CD4-positive, alpha-beta T cell (primary cell): ENCODE measurements around the gene PTPRN2. TPM values are rescaled to one million over a fixed set of nuclear protein-coding genes. Genes with fewer than 3 reads are reported as not detected.
"Not testable (repeated sequence)": the region's sequence is repeated elsewhere in the genome, so short reads cannot be mapped to it uniquely, and the experiment has no call there.

Experiments
- ATAC-seq: fragments of 200-7000 bp; cut with Tn5 transposase; one replicate; pipeline ENCODE4 v1.10.0; 2022; ENCODE audit warnings: mild to moderate bottlenecking; ENCODE audit not compliant: poor library complexity
- CTCF ChIA-PET: fragments of 350-600 bp; sonication (Branson Sonifier 250); formaldehyde crosslinking; loops from one replicate; lab custom pipeline; 2021; ENCODE audit warnings: antibody characterized with exemption, inconsistent platforms; lab: Charles Lee
- POLR2A ChIA-PET: fragments of 350-600 bp; sonication (Branson Sonifier 250); formaldehyde crosslinking; loops from one replicate; lab custom pipeline; 2021; ENCODE audit warnings: antibody characterized with exemption, inconsistent platforms; lab: Charles Lee
- DNase-seq, 14 experiments: peaks; one replicate each; pipeline ENCODE4 v3.0.0-alpha.2; 2013 to 2020; ENCODE audit warnings: mixed read lengths in 2 of 14
- H3K27ac ChIP-seq, 2 donors: one replicate each; pipeline versions ENCODE4 v1.5.1 to v1.7.0; 2013; ENCODE audit warnings: low read length in 2 of 2, low read depth in 1 of 2, mild to moderate bottlenecking in 1 of 2
- H3K27me3 ChIP-seq, 2 experiments: 1 replicate in 1 of 2; 2 replicates in 1 of 2; pipeline versions ENCODE4 v1.6.1 to v1.7.0; 2013; ENCODE audit warnings: low read length in 2 of 2, control low read depth in 1 of 2, mild to moderate bottlenecking in 1 of 2, moderate library complexity in 1 of 2; ENCODE audit not compliant: insufficient read depth in 2 of 2, control insufficient read depth in 1 of 2
- H3K36me3 ChIP-seq: one replicate; pipeline ENCODE4 v1.6.1; 2013; ENCODE audit warnings: low read length, control low read depth; ENCODE audit not compliant: insufficient read depth
- H3K4me1 ChIP-seq: one replicate; pipeline ENCODE4 v1.6.1; 2013; ENCODE audit warnings: low read length, control low read depth; ENCODE audit not compliant: insufficient read depth
- H3K4me3 ChIP-seq: one replicate; pipeline ENCODE4 v1.5.1; 2013; ENCODE audit warnings: mild to moderate bottlenecking, low read length, moderate library complexity
- H3K9me3 ChIP-seq, 2 experiments: 1 replicate in 1 of 2; 2 replicates in 1 of 2; pipeline versions ENCODE4 v1.6.1 to v1.7.0; 2013; ENCODE audit warnings: low read length in 2 of 2, mild to moderate bottlenecking in 2 of 2, control low read depth in 1 of 2, moderate library complexity in 1 of 2; ENCODE audit not compliant: control insufficient read depth in 1 of 2, insufficient read depth in 1 of 2
- H3K27ac Mint-ChIP-seq: one replicate; pipeline ENCODE4 v1.8.0; 2020; ENCODE audit warnings: mixed read lengths
- H3K27me3 Mint-ChIP-seq: one replicate; pipeline ENCODE4 v1.8.0; 2021; ENCODE audit warnings: mixed read lengths
- H3K36me3 Mint-ChIP-seq: one replicate; pipeline ENCODE4 v1.8.0; 2021; ENCODE audit warnings: low read depth, mixed read lengths
- H3K4me1 Mint-ChIP-seq: one replicate; pipeline ENCODE4 v1.8.0; 2021; ENCODE audit warnings: low read depth, mixed read lengths
- H3K4me3 Mint-ChIP-seq: one replicate; pipeline ENCODE4 v1.8.0; 2020; ENCODE audit warnings: mild to moderate bottlenecking, mixed read lengths
- H3K9me3 Mint-ChIP-seq: one replicate; pipeline ENCODE4 v1.8.0; 2020; ENCODE audit warnings: mixed read lengths
- CTCF ChIP-seq: fragments of 200-600 bp; IDR thresholded peaks from one replicate; pipeline ENCODE4 v1.8.0; 2022; ENCODE audit warnings: antibody characterized with exemption, mild to moderate bottlenecking
- intact Hi-C, 2 experiments: fragments of 100-400 bp; cut with DNase I in 1 of 2; cut with micrococcal nuclease in 1 of 2; formaldehyde crosslinking; loops; one replicate each; pipeline versions ENCODE4 v1.15.1 to v1.9.0; 2023 to 2025; cut with DNase I, micrococcal nuclease
- total RNA-seq, 174 experiments: library from RNA in 2 of 174; stranded (reverse) in 2 of 174; gene quantifications; one replicate each; pipeline ENCODE4 v1.2.3 and lab custom pipeline; 2021 to 2026

Gene PTPRN2
- total RNA-seq, 2 experiments from 2014 or later = 0.34 to 0.44 TPM

DNA sequence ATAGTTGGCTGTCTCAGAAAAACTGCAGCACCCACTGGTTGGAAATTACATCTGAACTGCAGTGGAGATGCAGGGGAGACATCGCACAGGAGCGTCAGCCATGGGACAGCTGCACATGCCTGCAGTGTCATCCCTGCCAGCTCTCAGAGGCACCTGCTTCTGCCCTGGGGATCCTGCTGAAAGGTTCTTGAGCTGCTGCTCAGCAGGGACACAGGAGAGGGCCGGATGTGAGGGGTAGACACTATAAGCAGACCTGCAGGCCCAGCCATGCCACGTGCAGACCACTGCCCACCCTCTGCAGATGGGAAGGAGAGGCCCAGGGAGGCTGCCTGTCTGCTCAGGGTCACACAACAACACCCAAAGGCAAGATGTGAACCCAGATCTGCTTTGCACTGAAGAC is 649.4 kb downstream of the PTPRN2 start:
- H3K9me3 Mint-ChIP-seq = no peaks in the 10 kb centered on the region
- Histone ChIP-seq H3K4me1 (no peaks in the 10 kb centered on the region), H3K9me3 (peaks cover 0 to 26% of the 10 kb centered on the region in 2 experiments), H3K36me3 (no peaks in the 10 kb centered on the region), H3K27me3 (no peaks in the 10 kb centered on the region), H3K27ac (no peak overlapping the region), H3K4me3 (no peak overlapping the region)
- no peak overlapping the region for H3K4me3 Mint-ChIP-seq
- ChIA-PET CTCF (no interaction called here), POLR2A (no interaction called here)
- H3K27me3 Mint-ChIP-seq = peaks cover 6% of the 10 kb centered on the region
- no peak for TF ChIP-seq CTCF
- DNase-seq (no peak), ATAC-seq (no peak)
- no peak overlapping the region for H3K27ac Mint-ChIP-seq
- H3K36me3 Mint-ChIP-seq = no peaks in the 10 kb centered on the region
- H3K4me1 Mint-ChIP-seq = no peaks in the 10 kb centered on the region
- intact Hi-C loops = no loop called here

- no peak for ATAC-seq
- Histone ChIP-seq H3K27ac (no peak overlapping the region), H3K4me1 (no peaks in the 10 kb centered on the region), H3K4me3 (no peak overlapping the region), H3K36me3 (no peaks in the 10 kb centered on the region), H3K9me3 (peaks cover 0 to 26% of the 10 kb centered on the region in 2 experiments), H3K27me3 (no peaks in the 10 kb centered on the region)
- H3K27ac Mint-ChIP-seq = no peak overlapping the region
- H3K4me1 Mint-ChIP-seq = no peaks in the 10 kb centered on the region
- H3K27me3 Mint-ChIP-seq = no peaks in the 10 kb centered on the region
- no peak overlapping the region for H3K4me3 Mint-ChIP-seq
- intact Hi-C loops = no loop called here
- no peak for DNase-seq
- H3K36me3 Mint-ChIP-seq = no peaks in the 10 kb centered on the region
- POLR2A ChIA-PET = no interaction called here
- CTCF ChIA-PET = no interaction called here
- TF ChIP-seq CTCF = no peak
- H3K9me3 Mint-ChIP-seq = no peaks in the 10 kb centered on the region
Observed at GRCh38 chr7:157937406-157937805, 650.2 kb downstream of the PTPRN2 start.

DNA sequence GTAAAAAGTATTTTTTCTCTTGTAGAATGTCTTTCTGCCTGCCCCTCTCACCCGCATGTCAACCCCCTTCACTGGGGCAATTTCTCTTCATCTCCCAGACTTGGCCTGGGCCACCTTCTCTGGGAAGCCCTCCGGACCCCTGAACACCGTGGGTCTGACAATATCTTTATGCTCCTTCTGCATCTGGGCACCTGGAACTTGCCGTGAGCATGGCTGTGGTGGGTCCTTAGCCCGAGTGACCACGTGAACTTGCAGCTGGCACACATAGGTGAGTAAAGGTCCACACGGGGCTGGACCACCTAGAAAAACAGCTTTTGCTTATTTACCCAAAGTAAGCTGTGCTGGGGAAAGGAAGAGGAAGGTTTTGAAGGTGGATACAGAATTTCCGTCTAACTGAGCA is 650.6 kb downstream of the PTPRN2 start:
- Mint-ChIP-seq H3K27ac (no peak overlapping the region), H3K4me1 (no peaks in the 10 kb centered on the region)
- no peak for ATAC-seq

GRCh38 chr7:157935721-157936120 is 651.9 kb downstream of the PTPRN2 start:
- H3K27me3 Mint-ChIP-seq, H3K9me3 Mint-ChIP-seq, H3K27ac ChIP-seq, POLR2A ChIA-PET, H3K36me3 ChIP-seq, H3K4me1 Mint-ChIP-seq, ATAC-seq, intact Hi-C loops, H3K4me1 ChIP-seq, DNase-seq, H3K4me3 ChIP-seq, H3K36me3 Mint-ChIP-seq, H3K27me3 ChIP-seq, CTCF ChIA-PET, H3K4me3 Mint-ChIP-seq, H3K27ac Mint-ChIP-seq: not testable (repeated sequence)
- peaks cover 0 to 24% of the 10 kb centered on the region in 2 experiments for H3K9me3 ChIP-seq

More for the DNA sequence above, 650.6 kb downstream of the PTPRN2 start:
- Histone ChIP-seq H3K27ac (no peak overlapping the region), H3K9me3 (peaks cover 0 to 24% of the 10 kb centered on the region in 2 experiments), H3K36me3 (no peaks in the 10 kb centered on the region), H3K4me1 (no peaks in the 10 kb centered on the region), H3K27me3 (no peaks in the 10 kb centered on the region), H3K4me3 (no peak overlapping the region)
- intact Hi-C loops = no loop called here
- no peak for DNase-seq
- CTCF ChIA-PET = no interaction called here
- TF ChIP-seq CTCF = no peak
- Mint-ChIP-seq H3K4me3 (no peak overlapping the region), H3K27me3 (no peaks in the 10 kb centered on the region), H3K9me3 (no peaks in the 10 kb centered on the region), H3K36me3 (no peaks in the 10 kb centered on the region)
- POLR2A ChIA-PET = no interaction called here

DNA sequence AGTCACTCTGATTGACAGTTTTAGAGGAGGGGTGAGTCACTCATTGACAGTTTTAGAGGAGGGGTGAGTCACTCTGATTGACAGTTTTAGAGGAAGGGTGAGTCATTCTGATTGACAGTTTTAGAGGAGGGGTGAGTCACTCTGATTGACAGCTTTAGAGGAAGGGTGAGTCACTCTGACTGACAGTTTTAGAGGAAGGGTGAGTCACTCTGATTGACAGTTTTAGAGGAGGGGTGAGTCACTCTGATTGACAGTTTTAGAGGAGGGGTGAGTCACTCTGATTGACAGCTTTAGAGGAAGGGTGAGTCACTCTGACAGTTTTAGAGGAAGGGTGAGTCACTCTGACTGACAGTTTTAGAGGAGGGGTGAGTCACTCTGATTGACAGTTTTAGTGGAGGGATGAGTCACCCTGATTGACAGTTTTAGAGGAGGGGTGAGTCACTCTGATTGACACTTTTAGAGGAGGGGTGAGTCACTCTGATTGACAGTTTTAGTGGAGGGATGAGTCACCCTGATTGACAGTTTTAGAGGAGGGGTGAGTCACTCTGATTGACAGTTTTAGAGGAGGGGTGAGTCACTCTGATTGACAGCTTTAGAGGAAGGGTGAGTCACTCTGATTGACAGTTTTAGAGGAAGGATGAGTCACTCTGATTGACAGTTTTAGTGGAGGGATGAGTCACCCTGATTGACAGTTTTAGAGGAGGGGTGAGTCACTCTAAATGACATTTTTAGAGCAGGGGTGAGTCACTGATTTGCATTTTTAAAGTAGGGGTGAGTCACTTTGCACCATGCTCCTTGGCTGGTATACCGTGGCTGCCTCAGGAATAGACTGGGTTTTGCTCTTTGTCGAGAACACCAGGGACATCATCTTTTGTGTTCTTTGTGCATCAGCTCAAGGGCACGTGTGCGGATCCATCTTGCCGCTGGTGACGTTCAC is 654.1 kb downstream of the PTPRN2 start:
- DNase-seq, H3K9me3 Mint-ChIP-seq, H3K4me3 ChIP-seq, H3K4me3 Mint-ChIP-seq, H3K27ac ChIP-seq, H3K27me3 ChIP-seq, H3K36me3 Mint-ChIP-seq, H3K4me1 ChIP-seq, H3K27ac Mint-ChIP-seq, CTCF ChIA-PET, intact Hi-C loops, H3K4me1 Mint-ChIP-seq, POLR2A ChIA-PET, H3K27me3 Mint-ChIP-seq, ATAC-seq, H3K36me3 ChIP-seq: not testable (repeated sequence)
- H3K9me3 ChIP-seq = peaks cover 0 to 25% of the 10 kb centered on the region in 2 experiments
